Activated B cell treated with CpG ODN at 0.5 μM for 24 hours (primary cell): ENCODE measurements around the gene ABHD17B. TPM values are rescaled to one million over a fixed set of nuclear protein-coding genes. Genes with fewer than 3 reads are reported as not detected.

Source experiments
- ATAC-seq: fragments of 200-7000 bp; cut with Tn5 transposase; one replicate; pipeline ENCODE4 v1.10.0; 2021; ENCODE audit warnings: low read depth, mild to moderate bottlenecking, moderate library complexity
- CTCF ChIA-PET: fragments of 350-600 bp; sonication (Branson Sonifier 250); formaldehyde crosslinking; loops from one replicate; lab custom pipeline; 2021; ENCODE audit warnings: antibody characterized with exemption; lab: Charles Lee
- POLR2A ChIA-PET: fragments of 350-600 bp; sonication (Branson Sonifier 250); formaldehyde crosslinking; loops from one replicate; lab custom pipeline; 2021; ENCODE audit warnings: antibody characterized with exemption; lab: Charles Lee
- DNase-seq: peaks from one replicate; pipeline ENCODE4 v3.0.0; 2022
- H3K27ac Mint-ChIP-seq: one replicate; pipeline ENCODE4 v1.8.0; 2020; ENCODE audit warnings: mixed read lengths
- H3K27me3 Mint-ChIP-seq: one replicate; pipeline ENCODE4 v1.8.0; 2021; ENCODE audit warnings: mixed read lengths
- H3K36me3 Mint-ChIP-seq: one replicate; pipeline ENCODE4 v1.8.0; 2021; ENCODE audit warnings: low read depth, mixed read lengths
- H3K4me1 Mint-ChIP-seq: one replicate; pipeline ENCODE4 v1.8.0; 2021; ENCODE audit warnings: mixed read lengths
- H3K4me3 Mint-ChIP-seq: one replicate; pipeline ENCODE4 v1.8.0; 2020; ENCODE audit warnings: mild to moderate bottlenecking, mixed read lengths
- H3K9me3 Mint-ChIP-seq: one replicate; pipeline ENCODE4 v1.8.0; 2020; ENCODE audit warnings: mixed read lengths
- CTCF ChIP-seq: fragments of 200-600 bp; IDR thresholded peaks from one replicate; pipeline ENCODE4 v1.8.0; 2022; ENCODE audit warnings: antibody characterized with exemption, mild to moderate bottlenecking
- intact Hi-C: fragments of 100-400 bp; cut with micrococcal nuclease; formaldehyde crosslinking; loops from one replicate; pipeline ENCODE4 v1.15.1; 2024
- total RNA-seq: library from RNA; stranded (reverse); gene quantifications from 2 replicates; pipeline ENCODE4 v1.2.3, GENCODE V29; 2022

Gene ABHD17B
- total RNA-seq, 1 donor from 2014 or later: 18.6 TPM

- ChIA-PET POLR2A (no interaction called here), CTCF (interaction anchor here (0.8 kb wide), 1 partner anchor 10 kb away, joined by 3 read pairs; no protein-coding TSS in a partner anchor)
- H3K9me3 Mint-ChIP-seq: peaks cover 14% of the 10 kb centered on the region
- no peaks in the 10 kb centered on the region for H3K27me3 Mint-ChIP-seq
- peaks cover 18% of the 10 kb centered on the region for H3K4me1 Mint-ChIP-seq
- peaks cover 59% of the 10 kb centered on the region for H3K36me3 Mint-ChIP-seq
- no peak for DNase-seq
- no peak for TF ChIP-seq CTCF
- no peak overlapping the region for H3K27ac Mint-ChIP-seq
- no peak for ATAC-seq
- no peak overlapping the region for H3K4me3 Mint-ChIP-seq
- intact Hi-C loops: loop anchor here (5.0 kb wide), 1 partner anchor 49 kb away; the partner anchor contains the start of genes ABHD17B and C9orf85
These were observed 47.4 kb downstream of the ABHD17B start for GRCh38 chr9:71863631-71864030.

GRCh38 chr9:71861618-71862017, 49.4 kb downstream of the ABHD17B start:
- Mint-ChIP-seq H3K27ac (peak overlapping the region; percentile 63), H3K27me3 (no peaks in the 10 kb centered on the region), H3K4me3 (no peak overlapping the region), H3K4me1 (peaks cover 19% of the 10 kb centered on the region), H3K9me3 (peaks cover 13% of the 10 kb centered on the region), H3K36me3 (peaks cover 44% of the 10 kb centered on the region)
- ATAC-seq (no peak), DNase-seq (no peak)
- POLR2A ChIA-PET: interaction anchor here (1.6 kb wide), 1 partner anchor 50 kb away, joined by 4 read pairs; the partner anchor contains the start of genes ABHD17B and C9orf85
- intact Hi-C loops: loop anchor here (5.0 kb wide), 1 partner anchor 51 kb away; the partner anchor contains the start of genes ABHD17B and C9orf85
- no peak for TF ChIP-seq CTCF
- CTCF ChIA-PET: no interaction called here

GRCh38 chr9:71859939-71860338, 51.1 kb downstream of the ABHD17B start:
- ATAC-seq: no peak
- no peaks in the 10 kb centered on the region for H3K27me3 Mint-ChIP-seq
- intact Hi-C loops: loop anchor here (5.0 kb wide), 1 partner anchor 52 kb away; the partner anchor contains the start of genes ABHD17B and C9orf85
- peaks cover 36% of the 10 kb centered on the region for H3K36me3 Mint-ChIP-seq
- TF ChIP-seq CTCF: no peak
- H3K27ac Mint-ChIP-seq: no peak overlapping the region
- DNase-seq: no peak
- no peak overlapping the region for H3K4me3 Mint-ChIP-seq
- peaks cover 13% of the 10 kb centered on the region for H3K9me3 Mint-ChIP-seq
- CTCF ChIA-PET: no interaction called here
- peaks cover 19% of the 10 kb centered on the region for H3K4me1 Mint-ChIP-seq
- POLR2A ChIA-PET: no interaction called here

- H3K36me3 Mint-ChIP-seq: peaks cover 29% of the 10 kb centered on the region
- no peak overlapping the region for H3K4me3 Mint-ChIP-seq
- no peak overlapping the region for H3K27ac Mint-ChIP-seq
- no peaks in the 10 kb centered on the region for H3K27me3 Mint-ChIP-seq
- ChIA-PET POLR2A (no interaction called here), CTCF (no interaction called here)
- DNase-seq: no peak
- H3K9me3 Mint-ChIP-seq: peaks cover 13% of the 10 kb centered on the region
- H3K4me1 Mint-ChIP-seq: peaks cover 19% of the 10 kb centered on the region
- no peak for ATAC-seq
- TF ChIP-seq CTCF: no peak
- intact Hi-C loops: no loop called here
These were observed 52.2 kb downstream of the ABHD17B start for GRCh38 chr9:71858812-71859211.

GRCh38 chr9:71858102-71858798, 52.7 kb downstream of the ABHD17B start:
- Mint-ChIP-seq H3K9me3 (peaks cover 13% of the 10 kb centered on the region), H3K4me3 (no peak overlapping the region), H3K27me3 (no peaks in the 10 kb centered on the region)

More at GRCh38 chr9:71858102-71858798, 52.7 kb downstream of the ABHD17B start:
- ATAC-seq (no peak), DNase-seq (no peak)
- no peak overlapping the region for H3K27ac Mint-ChIP-seq
- H3K4me1 Mint-ChIP-seq: peaks cover 19% of the 10 kb centered on the region
- ChIA-PET POLR2A (interaction anchor here (0.6 kb wide), 1 partner anchor 98 kb away, joined by 12 read pairs; no protein-coding TSS in a partner anchor), CTCF (interaction anchor here (1.0 kb wide), 1 partner anchor 39 kb away, joined by 3 read pairs; no protein-coding TSS in a partner anchor)
- H3K36me3 Mint-ChIP-seq: peaks cover 23% of the 10 kb centered on the region
- intact Hi-C loops: no loop called here
- TF ChIP-seq CTCF: no peak
